C4-2B (cell line): ENCODE results near the gene KRT25.

Experiments used
- H3K27ac ChIP-seq: fragments of 450-650 bp; 2 replicates; pipeline ENCODE4 v1.5.1; 2017
- CTCF ChIP-seq: fragments of 450-650 bp; conservative IDR thresholded peaks from 2 replicates; pipeline ENCODE4 v1.5.1; 2017; ENCODE audit warnings: mild to moderate bottlenecking
- ZFX ChIP-seq: fragments of 450-650 bp; IDR thresholded peaks from 2 replicates; pipeline ENCODE4 v1.6.1; 2017

Gene KRT25

GRCh38 chr17:40777971-40778370, 22.8 kb upstream of the KRT25 start:
- TF ChIP-seq CTCF (no peak), ZFX (no peak)
- H3K27ac ChIP-seq: no peak overlapping the region

GRCh38 chr17:40777459-40777858, 22.3 kb upstream of the KRT25 start:
- no peak overlapping the region for H3K27ac ChIP-seq

GRCh38 chr17:40775945-40776344, 20.8 kb upstream of the KRT25 start:
- TF ChIP-seq ZFX (no peak), CTCF (no peak)
- no peak overlapping the region for H3K27ac ChIP-seq

More at GRCh38 chr17:40777459-40777858, 22.3 kb upstream of the KRT25 start:
- TF ChIP-seq ZFX (no peak), CTCF (no peak)

GRCh38 chr17:40772101-40772500, 17.0 kb upstream of the KRT25 start, which contains the start of gene KRT26:
Gene KRT26, minus strand, starts transcription at chr17:40772201. Its CDS starts 88 bp downstream, at chr17:40772113.
- no peak for TF ChIP-seq CTCF
- no peak for TF ChIP-seq ZFX
- no peak within 1 kb of the TSS for H3K27ac ChIP-seq

GRCh38 chr17:40765657-40766056, 10.5 kb upstream of the KRT25 start:
- no peak overlapping the region for H3K27ac ChIP-seq
- TF ChIP-seq CTCF (no peak), ZFX (no peak)

- H3K27ac ChIP-seq: no peak overlapping the region
- TF ChIP-seq CTCF: no peak
- TF ChIP-seq ZFX: no peak
These were observed 8.6 kb upstream of the KRT25 start for GRCh38 chr17:40763752-40764151.

- no peak overlapping the region for H3K27ac ChIP-seq
These were observed 5.2 kb upstream of the KRT25 start for GRCh38 chr17:40760105-40761016.

More at GRCh38 chr17:40760105-40761016, 5.2 kb upstream of the KRT25 start:
- TF ChIP-seq CTCF (no peak), ZFX (no peak)
